Mesodermal cell (in vitro differentiated cells): ENCODE measurements around the gene LKAAEAR1.

Experiments
- H3K27ac ChIP-seq: 2 replicates; pipeline ENCODE4 v1.7.0; 2013; ENCODE audit warnings: mild to moderate bottlenecking, low read depth, low read length, moderate library complexity; ENCODE audit not compliant: severe bottlenecking
- H3K36me3 ChIP-seq: 2 replicates; pipeline ENCODE4 v1.7.1; 2013; ENCODE audit warnings: mild to moderate bottlenecking, low read length, moderate library complexity; ENCODE audit not compliant: control insufficient read depth, insufficient read depth
- H3K4me1 ChIP-seq: one replicate; pipeline ENCODE4 v1.7.1; 2013; ENCODE audit warnings: mild to moderate bottlenecking, low read length; ENCODE audit not compliant: insufficient read depth, control insufficient read depth, poor library complexity, severe bottlenecking
- H3K4me3 ChIP-seq: 2 replicates; pipeline ENCODE4 v1.7.0; 2013; ENCODE audit warnings: low read length, control low read depth, mild to moderate bottlenecking; ENCODE audit not compliant: insufficient read depth, poor library complexity, severe bottlenecking; ENCODE audit errors: extremely low read depth
- H3K9me3 ChIP-seq: 2 replicates; pipeline ENCODE4 v1.7.1; 2013; ENCODE audit warnings: mild to moderate bottlenecking, low read length, moderate library complexity; ENCODE audit not compliant: control insufficient read depth
- WGBS, 2 experiments: methylation state at CpG; one replicate each; pipeline ENCODE4 v1.1.5; 2013; ENCODE audit warnings: missing lambda C conversion rate in 2 of 2; ENCODE audit not compliant: insufficient coverage in 2 of 2; 5-methylcytosine and 5-hydroxymethylcytosine counted together

The LKAAEAR1 gene

GRCh38 chr20:64070244-64070993, 13.8 kb downstream of the LKAAEAR1 start:
- peaks cover 7% of the 10 kb centered on the region for H3K36me3 ChIP-seq
- H3K4me3 ChIP-seq = no peak overlapping the region
- 96 to 97% methylated on average over 28 to 29 of the region's 31 CpGs for WGBS, 2 experiments
- no peaks in the 10 kb centered on the region for H3K9me3 ChIP-seq
- H3K27ac ChIP-seq = no peak overlapping the region
- no peaks in the 10 kb centered on the region for H3K4me1 ChIP-seq

DNA sequence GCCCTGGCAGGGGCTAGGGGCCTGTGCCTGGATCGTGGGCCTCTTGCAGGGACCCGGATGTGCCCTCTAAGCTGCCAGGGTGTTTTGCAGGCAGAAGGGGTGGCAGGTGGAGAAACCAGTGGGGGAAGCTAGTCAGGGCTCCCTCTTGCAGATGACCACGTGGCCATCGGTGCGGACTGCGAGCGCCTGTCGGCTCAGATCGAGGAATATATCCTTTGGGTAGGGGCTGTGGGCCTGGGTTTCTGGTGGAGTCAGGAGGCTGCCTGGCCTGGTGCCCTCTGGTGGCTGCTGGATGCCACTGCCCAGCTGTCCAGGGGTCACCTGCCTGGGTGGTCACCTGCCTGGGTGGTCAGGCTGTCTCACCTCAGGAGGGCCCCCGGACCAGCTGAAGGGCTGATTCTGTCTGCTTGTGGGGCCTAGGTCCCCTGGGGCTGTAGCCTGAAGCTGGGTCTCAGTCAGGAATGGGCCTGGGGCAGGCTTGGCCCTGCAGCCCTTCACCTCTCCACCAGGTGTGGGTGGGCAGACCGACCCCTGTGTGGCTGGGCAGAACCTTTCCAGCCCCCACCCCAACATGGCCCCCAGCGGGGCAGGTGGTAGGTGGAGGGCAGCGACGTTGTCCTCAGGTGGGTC, 14.5 kb downstream of the LKAAEAR1 start:
- peaks cover 7% of the 10 kb centered on the region for H3K36me3 ChIP-seq
- 50 to 71% methylated on average over 10 to 14 of the region's 14 CpGs for WGBS, 2 experiments
- no peak overlapping the region for H3K4me3 ChIP-seq
- peaks cover 3% of the 10 kb centered on the region for H3K4me1 ChIP-seq
- H3K9me3 ChIP-seq = no peaks in the 10 kb centered on the region
- H3K27ac ChIP-seq = no peak overlapping the region

GRCh38 chr20:64069209-64069613, 15.0 kb downstream of the LKAAEAR1 start:
- Histone ChIP-seq H3K4me3 (no peak overlapping the region), H3K9me3 (no peaks in the 10 kb centered on the region), H3K36me3 (peaks cover 7% of the 10 kb centered on the region), H3K4me1 (peaks cover 7% of the 10 kb centered on the region), H3K27ac (no peak overlapping the region)
- 93 to 94% methylated on average over 20 of the region's 20 CpGs for WGBS, 2 experiments

DNA sequence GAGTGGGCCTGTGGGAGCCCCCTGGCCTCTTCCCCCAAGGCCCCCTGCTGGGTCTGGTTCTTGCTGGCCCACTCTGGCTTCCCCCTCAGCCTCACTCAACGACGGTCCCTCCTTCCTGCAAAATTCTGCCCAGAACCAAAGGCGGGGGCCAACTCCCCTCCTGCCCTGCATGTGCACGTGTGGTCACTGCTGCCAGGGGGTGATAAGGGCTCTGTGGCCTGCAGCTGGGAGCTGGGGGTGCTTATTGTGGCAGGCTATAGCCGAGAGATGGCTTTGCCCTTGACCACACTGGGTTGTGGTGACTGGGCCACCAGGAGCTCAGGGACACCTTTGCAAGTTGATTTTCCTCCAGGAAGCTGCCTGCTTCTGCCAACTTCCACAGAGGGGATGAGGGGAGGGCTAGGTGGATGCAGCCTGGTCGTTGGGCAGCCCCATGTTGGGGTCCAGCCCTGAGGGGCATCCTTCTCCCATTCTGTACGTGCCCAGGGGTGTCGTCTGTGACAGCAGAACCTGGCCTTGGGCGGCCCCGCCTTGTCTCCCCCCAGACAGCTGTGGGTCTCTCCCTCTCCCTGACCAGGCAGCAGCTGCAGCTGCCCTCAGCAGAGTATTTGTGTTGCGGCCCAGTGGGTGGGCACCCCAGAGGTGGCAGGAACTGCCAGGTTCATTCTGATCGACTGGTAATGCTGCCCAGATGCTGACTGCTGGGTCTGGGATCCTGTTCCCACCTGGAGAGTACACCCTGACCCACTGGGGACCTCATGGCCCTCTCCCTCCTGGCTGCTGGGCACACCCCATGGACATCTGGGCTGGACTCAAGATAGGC, 15.6 kb downstream of the LKAAEAR1 start:
- H3K4me1 ChIP-seq = peaks cover 11% of the 10 kb centered on the region
- H3K9me3 ChIP-seq = no peaks in the 10 kb centered on the region
- 80 to 83% methylated on average over 8 to 12 of the region's 12 CpGs for WGBS, 2 experiments
- peaks cover 7% of the 10 kb centered on the region for H3K36me3 ChIP-seq
- no peak overlapping the region for H3K4me3 ChIP-seq
- no peak overlapping the region for H3K27ac ChIP-seq

- Histone ChIP-seq H3K9me3 (no peaks in the 10 kb centered on the region), H3K4me1 (peaks cover 11% of the 10 kb centered on the region)
These were observed 16.4 kb downstream of the LKAAEAR1 start for GRCh38 chr20:64067733-64068307.

DNA sequence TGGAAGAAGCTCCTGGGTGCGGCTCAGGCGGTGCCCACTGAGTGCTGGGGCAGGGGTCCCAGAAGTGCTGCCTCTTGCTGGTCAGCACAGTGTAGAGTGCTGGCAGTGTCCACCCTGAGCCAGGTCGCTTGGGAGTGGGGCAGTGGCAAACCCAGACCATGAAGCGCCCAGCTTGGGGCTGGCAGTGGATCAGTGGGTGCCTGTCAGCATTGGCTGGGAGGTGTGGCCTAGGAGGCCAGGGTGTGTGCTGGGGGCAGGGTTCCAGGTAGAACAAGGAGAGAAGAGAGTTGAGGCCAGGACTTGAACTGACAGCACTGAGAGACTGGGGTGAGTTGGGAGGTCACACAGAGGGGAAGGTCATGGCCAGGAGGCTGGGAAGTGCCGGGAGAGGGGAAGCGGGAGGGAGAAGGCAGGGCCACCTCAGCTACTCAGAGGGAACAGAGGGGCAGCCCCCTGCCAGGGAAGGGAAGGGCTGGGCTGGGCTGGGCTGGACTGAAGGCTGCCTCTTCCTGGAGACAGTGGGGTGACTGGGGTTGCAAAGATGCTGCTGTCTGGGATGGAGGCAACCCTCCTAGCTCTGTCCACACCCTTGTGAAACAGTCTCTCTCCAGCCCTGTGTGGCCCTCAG, 17.1 kb downstream of the LKAAEAR1 start:
- no peak overlapping the region for H3K4me3 ChIP-seq
- H3K9me3 ChIP-seq = no peaks in the 10 kb centered on the region
- no peaks in the 10 kb centered on the region for H3K36me3 ChIP-seq
- no peak overlapping the region for H3K27ac ChIP-seq
- H3K4me1 ChIP-seq = peaks cover 11% of the 10 kb centered on the region
- 86 to 92% methylated on average over 6 of the region's 6 CpGs for WGBS, 2 experiments

More at GRCh38 chr20:64067733-64068307, 16.4 kb downstream of the LKAAEAR1 start:
- WGBS, 2 experiments = 84 to 94% methylated on average over 10 to 12 of the region's 12 CpGs
- H3K36me3 ChIP-seq = peaks cover under 1% of the 10 kb centered on the region
- no peak overlapping the region for H3K27ac ChIP-seq
- H3K4me3 ChIP-seq = no peak overlapping the region

DNA sequence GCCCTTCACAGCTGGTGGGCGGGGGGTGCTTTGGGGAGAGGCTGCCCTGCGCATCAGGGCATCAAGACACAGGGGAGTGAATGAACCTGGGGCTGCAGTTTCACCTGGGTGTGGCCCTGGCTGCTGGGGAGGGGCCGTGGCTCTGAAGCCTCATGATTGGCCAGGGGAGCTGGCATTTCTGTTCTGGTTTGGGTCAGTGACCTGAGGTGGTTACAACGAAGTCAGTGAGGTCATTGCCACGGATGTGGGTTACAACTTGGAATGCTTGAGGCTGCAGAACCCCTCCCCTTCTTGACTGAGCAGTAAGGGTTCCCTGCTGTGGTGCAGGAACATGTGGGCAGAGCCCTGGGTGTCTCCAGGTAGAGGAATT, 18.2 kb downstream of the LKAAEAR1 start:
- Histone ChIP-seq H3K4me3 (no peak overlapping the region), H3K4me1 (peaks cover 11% of the 10 kb centered on the region), H3K27ac (no peak overlapping the region), H3K9me3 (no peaks in the 10 kb centered on the region), H3K36me3 (no peaks in the 10 kb centered on the region)
- 50 to 63% methylated on average over 5 of the region's 5 CpGs for WGBS, 2 experiments

DNA sequence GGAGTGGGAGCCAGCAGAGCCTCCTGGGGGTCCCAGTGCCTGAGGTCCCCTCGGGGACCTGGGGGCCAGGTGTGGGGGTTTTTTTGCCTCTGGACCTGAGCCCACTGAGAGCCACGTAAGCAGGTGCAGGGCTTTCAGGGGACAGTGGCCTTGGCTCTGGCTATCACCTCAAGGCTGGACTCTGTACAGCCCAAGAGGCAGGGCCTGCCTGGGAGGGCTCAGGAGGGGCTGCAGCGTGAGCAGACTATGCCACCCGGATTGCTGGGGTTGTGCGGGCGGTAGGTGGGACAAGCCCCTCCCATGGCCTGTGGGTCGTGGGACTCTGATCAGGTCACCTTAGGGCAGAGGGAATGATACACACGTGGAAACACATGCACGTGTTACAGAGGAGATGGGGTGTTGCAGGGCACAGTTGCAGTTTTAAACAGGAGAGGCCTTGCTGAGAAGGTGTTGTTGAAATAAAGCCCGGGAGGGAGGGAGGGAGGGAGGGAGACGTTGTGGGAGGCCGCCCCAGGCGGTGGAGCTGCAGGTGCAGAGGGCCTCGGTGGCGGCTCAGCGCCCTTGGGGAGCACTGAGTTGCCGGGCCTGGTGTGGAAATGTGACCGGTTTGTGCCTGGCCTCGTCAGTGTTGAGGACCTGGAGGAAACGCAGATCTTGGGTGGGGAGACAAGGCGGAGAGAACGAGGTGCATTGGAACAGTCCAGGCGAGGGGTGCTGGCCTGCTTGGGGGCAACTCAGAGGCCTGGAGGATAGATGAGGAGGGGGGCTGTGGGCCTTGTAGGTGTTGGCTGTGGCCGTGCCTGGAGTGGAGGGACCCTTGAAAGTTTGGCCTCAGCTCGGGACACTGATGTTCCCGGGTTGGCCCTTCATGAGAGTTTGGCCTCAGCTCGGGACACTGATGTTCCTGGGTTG, 18.9 kb downstream of the LKAAEAR1 start:
- Histone ChIP-seq H3K4me3 (no peak overlapping the region), H3K36me3 (no peaks in the 10 kb centered on the region), H3K9me3 (no peaks in the 10 kb centered on the region), H3K4me1 (peaks cover 11% of the 10 kb centered on the region), H3K27ac (no peak overlapping the region)
- WGBS, 2 experiments = 86 to 88% methylated on average over 24 to 27 of the region's 27 CpGs

GRCh38 chr20:64064145-64064698, 20.0 kb downstream of the LKAAEAR1 start:
- Histone ChIP-seq H3K4me3 (peak overlapping the region; percentile 85), H3K4me1 (peaks cover 11% of the 10 kb centered on the region), H3K36me3 (no peaks in the 10 kb centered on the region), H3K9me3 (no peaks in the 10 kb centered on the region), H3K27ac (no peak overlapping the region)
- WGBS, 2 experiments = 58 to 63% methylated on average over 8 to 9 of the region's 12 CpGs
